ENCODE data around the gene SYMPK. TPM values are rescaled to one million over a fixed set of nuclear protein-coding genes. Genes with fewer than 3 reads are reported as not detected.

The SYMPK gene
- total and polyA plus RNA-seq, 4 donors: 22.4 to 98.6 (median 50.9) TPM

GRCh38 chr19:45780146-45780447, 82.8 kb downstream of the SYMPK start:
- Histone ChIP-seq H3K36me3 (ENCODE audit: control insufficient read depth in 1 of 2, insufficient read depth in 2 of 2, low read length in 1 of 2) (peaks cover 0 to 18% of the 10 kb centered on the region in 2 donors), H3K4me1 (ENCODE audit: control insufficient read depth in 1 of 2, insufficient read depth in 2 of 2, low read length in 2 of 2) (no peaks in the 10 kb centered on the region), H3K27me3 (ENCODE audit: control insufficient read depth in 1 of 2, insufficient read depth in 2 of 2, low read length in 1 of 2) (no peaks in the 10 kb centered on the region), H3K27ac (ENCODE audit: low read depth in 1 of 2, low read length in 2 of 2) (peak overlapping the region in 1 of 2 donors; percentile 73), H3K9me3 (ENCODE audit: control insufficient read depth, low read length) (no peaks in the 10 kb centered on the region), H3K4me3 (ENCODE audit: low read length in 2 of 2) (no peak overlapping the region)
- 20 to 30% methylated on average over 4 of the region's 4 CpGs for WGBS, 2 donors
- no peak for ATAC-seq (ENCODE audit: low FRiP score)
- intact Hi-C loops (cut with DNase I): no loop called here
- no peak for DNase-seq

- Histone ChIP-seq H3K4me1 (ENCODE audit: control insufficient read depth in 1 of 2, insufficient read depth in 2 of 2, low read length in 2 of 2) (no peaks in the 10 kb centered on the region), H3K36me3 (ENCODE audit: control insufficient read depth in 1 of 2, insufficient read depth in 2 of 2, low read length in 1 of 2) (peaks cover 0 to 20% of the 10 kb centered on the region in 2 donors), H3K27ac (ENCODE audit: low read depth in 1 of 2, low read length in 2 of 2) (peak overlapping the region in 1 of 2 donors; percentile 73), H3K9me3 (ENCODE audit: control insufficient read depth, low read length) (no peaks in the 10 kb centered on the region), H3K4me3 (ENCODE audit: low read length in 2 of 2) (no peak overlapping the region), H3K27me3 (ENCODE audit: control insufficient read depth in 1 of 2, insufficient read depth in 2 of 2, low read length in 1 of 2) (no peaks in the 10 kb centered on the region)
- peak; percentile 87 to 97 for DNase-seq
- peak; percentile 48 for ATAC-seq (ENCODE audit: low FRiP score)
- intact Hi-C loops (cut with DNase I): no loop called here
- 29 to 34% methylated on average over 48 of the region's 48 CpGs for WGBS, 2 donors
These were observed 83.5 kb downstream of the SYMPK start for GRCh38 chr19:45779231-45780145.

- intact Hi-C loops (cut with DNase I): no loop called here
- peaks cover 0 to 20% of the 10 kb centered on the region in 2 donors for H3K36me3 ChIP-seq (ENCODE audit: control insufficient read depth in 1 of 2, insufficient read depth in 2 of 2, low read length in 1 of 2)
- ATAC-seq (ENCODE audit: low FRiP score) (no peak), DNase-seq (no peak)
- no peaks in the 10 kb centered on the region for H3K4me1 ChIP-seq (ENCODE audit: control insufficient read depth in 1 of 2, insufficient read depth in 2 of 2, low read length in 2 of 2)
- 89 to 91% methylated on average over 28 of the region's 28 CpGs for WGBS, 2 donors
- no peaks in the 10 kb centered on the region for H3K27me3 ChIP-seq (ENCODE audit: control insufficient read depth in 1 of 2, insufficient read depth in 2 of 2, low read length in 1 of 2)
- no peak overlapping the region for H3K4me3 ChIP-seq (ENCODE audit: low read length in 2 of 2)
- no peaks in the 10 kb centered on the region for H3K9me3 ChIP-seq (ENCODE audit: control insufficient read depth, low read length)
- no peak overlapping the region for H3K27ac ChIP-seq (ENCODE audit: low read depth in 1 of 2, low read length in 2 of 2)
These were observed 84.8 kb downstream of the SYMPK start for GRCh38 chr19:45778010-45778661.

GRCh38 chr19:45777395-45777961, 85.5 kb downstream of the SYMPK start:
- DNase-seq: no peak
- intact Hi-C loops (cut with DNase I): no loop called here
- H3K27ac ChIP-seq (ENCODE audit: low read depth in 1 of 2, low read length in 2 of 2): no peak overlapping the region
- no peaks in the 10 kb centered on the region for H3K9me3 ChIP-seq (ENCODE audit: control insufficient read depth, low read length)
- H3K4me1 ChIP-seq (ENCODE audit: control insufficient read depth in 1 of 2, insufficient read depth in 2 of 2, low read length in 2 of 2): no peaks in the 10 kb centered on the region
- peaks cover 0 to 20% of the 10 kb centered on the region in 2 donors for H3K36me3 ChIP-seq (ENCODE audit: control insufficient read depth in 1 of 2, insufficient read depth in 2 of 2, low read length in 1 of 2)
- WGBS, 2 donors: 91 to 93% methylated on average over 34 of the region's 34 CpGs
- ATAC-seq (ENCODE audit: low FRiP score): no peak
- no peak overlapping the region for H3K4me3 ChIP-seq (ENCODE audit: low read length in 2 of 2)
- H3K27me3 ChIP-seq (ENCODE audit: control insufficient read depth in 1 of 2, insufficient read depth in 2 of 2, low read length in 1 of 2): no peaks in the 10 kb centered on the region

- Histone ChIP-seq H3K36me3 (ENCODE audit: control insufficient read depth in 1 of 2, insufficient read depth in 2 of 2, low read length in 1 of 2) (peaks cover 0 to 20% of the 10 kb centered on the region in 2 donors), H3K9me3 (ENCODE audit: control insufficient read depth, low read length) (no peaks in the 10 kb centered on the region), H3K4me1 (ENCODE audit: control insufficient read depth in 1 of 2, insufficient read depth in 2 of 2, low read length in 2 of 2) (no peaks in the 10 kb centered on the region), H3K4me3 (ENCODE audit: low read length in 2 of 2) (no peak overlapping the region), H3K27ac (ENCODE audit: low read depth in 1 of 2, low read length in 2 of 2) (no peak overlapping the region), H3K27me3 (ENCODE audit: control insufficient read depth in 1 of 2, insufficient read depth in 2 of 2, low read length in 1 of 2) (no peaks in the 10 kb centered on the region)
- ATAC-seq (ENCODE audit: low FRiP score) (no peak), DNase-seq (no peak)
- intact Hi-C loops (cut with DNase I): no loop called here
- WGBS, 2 donors: 81 to 86% methylated on average over 9 of the region's 9 CpGs
These were observed 88.2 kb downstream of the SYMPK start for GRCh38 chr19:45774765-45775164.

GRCh38 chr19:45773384-45773783, 89.6 kb downstream of the SYMPK start:
- DNase-seq (no peak), ATAC-seq (ENCODE audit: low FRiP score) (no peak)
- Histone ChIP-seq H3K9me3 (ENCODE audit: control insufficient read depth, low read length) (no peaks in the 10 kb centered on the region), H3K4me3 (ENCODE audit: low read length in 2 of 2) (no peak overlapping the region), H3K27ac (ENCODE audit: low read depth in 1 of 2, low read length in 2 of 2) (no peak overlapping the region), H3K36me3 (ENCODE audit: control insufficient read depth in 1 of 2, insufficient read depth in 2 of 2, low read length in 1 of 2) (peaks cover 0 to 18% of the 10 kb centered on the region in 2 donors), H3K27me3 (ENCODE audit: control insufficient read depth in 1 of 2, insufficient read depth in 2 of 2, low read length in 1 of 2) (no peaks in the 10 kb centered on the region), H3K4me1 (ENCODE audit: control insufficient read depth in 1 of 2, insufficient read depth in 2 of 2, low read length in 2 of 2) (no peaks in the 10 kb centered on the region)
- intact Hi-C loops (cut with DNase I): no loop called here
- 6 to 14% methylated on average over 2 of the region's 2 CpGs for WGBS, 2 donors

GRCh38 chr19:45772912-45773311, 90.0 kb downstream of the SYMPK start:
- Histone ChIP-seq H3K9me3 (ENCODE audit: control insufficient read depth, low read length) (no peaks in the 10 kb centered on the region), H3K36me3 (ENCODE audit: control insufficient read depth in 1 of 2, insufficient read depth in 2 of 2, low read length in 1 of 2) (peaks cover 0 to 15% of the 10 kb centered on the region in 2 donors), H3K27me3 (ENCODE audit: control insufficient read depth in 1 of 2, insufficient read depth in 2 of 2, low read length in 1 of 2) (no peaks in the 10 kb centered on the region), H3K4me3 (ENCODE audit: low read length in 2 of 2) (no peak overlapping the region), H3K27ac (ENCODE audit: low read depth in 1 of 2, low read length in 2 of 2) (no peak overlapping the region), H3K4me1 (ENCODE audit: control insufficient read depth in 1 of 2, insufficient read depth in 2 of 2, low read length in 2 of 2) (no peaks in the 10 kb centered on the region)
- WGBS, 2 donors: 82 to 92% methylated on average over 3 of the region's 3 CpGs
- intact Hi-C loops (cut with DNase I): no loop called here
- DNase-seq: no peak
- ATAC-seq (ENCODE audit: low FRiP score): no peak

GRCh38 chr19:45772130-45772840, 90.7 kb downstream of the SYMPK start:
- 64 to 71% methylated on average over 14 of the region's 14 CpGs for WGBS, 2 donors
- H3K4me3 ChIP-seq (ENCODE audit: low read length in 2 of 2): no peak overlapping the region
- intact Hi-C loops (cut with DNase I): no loop called here
- no peak overlapping the region for H3K27ac ChIP-seq (ENCODE audit: low read depth in 1 of 2, low read length in 2 of 2)
- no peaks in the 10 kb centered on the region for H3K4me1 ChIP-seq (ENCODE audit: control insufficient read depth in 1 of 2, insufficient read depth in 2 of 2, low read length in 2 of 2)
- DNase-seq (no peak), ATAC-seq (ENCODE audit: low FRiP score) (no peak)
- H3K27me3 ChIP-seq (ENCODE audit: control insufficient read depth in 1 of 2, insufficient read depth in 2 of 2, low read length in 1 of 2): no peaks in the 10 kb centered on the region
- peaks cover 0 to 8% of the 10 kb centered on the region in 2 donors for H3K36me3 ChIP-seq (ENCODE audit: control insufficient read depth in 1 of 2, insufficient read depth in 2 of 2, low read length in 1 of 2)
- H3K9me3 ChIP-seq (ENCODE audit: control insufficient read depth, low read length): no peaks in the 10 kb centered on the region
